HS-27A (cell line): ENCODE measurements around the gene CDK11A.
A peak's percentile ranks its signal among the peaks of the same experiment; 100 is the strongest.
"Not testable (repeated sequence)": the region's sequence is repeated elsewhere in the genome, so short reads cannot be mapped to it uniquely, and the experiment has no call there.

Source experiments
- DNase-seq: peaks from one replicate; pipeline ENCODE4 v3.0.0-alpha.2; 2012; ENCODE audit warnings: low read depth, missing footprints

Gene CDK11A

GRCh38 chr1:1754051-1754815, 30.1 kb upstream of the CDK11A start:
- no peak for DNase-seq

- DNase-seq: no peak
Observed at GRCh38 chr1:1753607-1754005, 29.4 kb upstream of the CDK11A start.

- no peak for DNase-seq
Observed at GRCh38 chr1:1752636-1753606, 28.8 kb upstream of the CDK11A start.

GRCh38 chr1:1752190-1752589, 28.0 kb upstream of the CDK11A start:
- DNase-seq: no peak

- DNase-seq: not testable (repeated sequence)
Observed at GRCh38 chr1:1749941-1750340, 25.8 kb upstream of the CDK11A start.

GRCh38 chr1:1748686-1749321, 24.6 kb upstream of the CDK11A start:
- no peak for DNase-seq

GRCh38 chr1:1746566-1746909, 22.4 kb upstream of the CDK11A start:
- DNase-seq: not testable (repeated sequence)

GRCh38 chr1:1745651-1746565, 21.8 kb upstream of the CDK11A start:
- DNase-seq: peak; percentile 26

GRCh38 chr1:1742529-1742928, 18.4 kb upstream of the CDK11A start:
- not testable (repeated sequence) for DNase-seq

- DNase-seq: peak; percentile 74
Observed at GRCh38 chr1:1741013-1741412, 16.9 kb upstream of the CDK11A start.

- DNase-seq: not testable (repeated sequence)
Observed at GRCh38 chr1:1738799-1739337, 14.7 kb upstream of the CDK11A start.

GRCh38 chr1:1737675-1738590, 13.8 kb upstream of the CDK11A start:
- not testable (repeated sequence) for DNase-seq

- DNase-seq: no peak
Observed at GRCh38 chr1:1732381-1732780, 8.2 kb upstream of the CDK11A start.

GRCh38 chr1:1730870-1731269, 6.7 kb upstream of the CDK11A start:
- no peak for DNase-seq

GRCh38 chr1:1730230-1730629, 6.1 kb upstream of the CDK11A start:
- DNase-seq: not testable (repeated sequence)

- DNase-seq: not testable (repeated sequence)
Observed at GRCh38 chr1:1729116-1729816, 5.1 kb upstream of the CDK11A start.

GRCh38 chr1:1728308-1729005, 4.3 kb upstream of the CDK11A start:
- DNase-seq: not testable (repeated sequence)

- DNase-seq: not testable (repeated sequence)
Observed at GRCh38 chr1:1727131-1727651, 3.0 kb upstream of the CDK11A start.
